GM12865 (cell line): ENCODE data around the gene SUN1.

ENCODE experiments used
- DNase-seq: peaks from one replicate; pipeline ENCODE4 v3.0.0; 2010; ENCODE audit warnings: low read depth
- H3K4me3 ChIP-seq: 2 replicates; pipeline ENCODE4 v1.5.1; 2011; ENCODE audit warnings: mild to moderate bottlenecking, low read depth, low read length, control low read depth
- CTCF ChIP-seq: IDR thresholded peaks from 2 replicates; pipeline ENCODE4 v1.5.1; 2011; ENCODE audit warnings: low read length, control low read depth, low read depth, inconsistent platforms; ENCODE audit not compliant: insufficient read depth; ENCODE audit errors: missing control alignments

Gene SUN1

GRCh38 chr7:831596-832166 is 595 bp upstream of the SUN1 start:
- no peak for TF ChIP-seq CTCF
- H3K4me3 ChIP-seq, result peak overlapping the region; percentile 45
- DNase-seq, result peak; percentile 88

GRCh38 chr7:832968-833424 is 720 bp downstream of the SUN1 start:
- H3K4me3 ChIP-seq, result peak overlapping the region; percentile 45
- no peak for TF ChIP-seq CTCF
- no peak for DNase-seq

GRCh38 chr7:833601-834258 is 1.5 kb downstream of the SUN1 start:
- DNase-seq, result peak; percentile 48
- no peak for TF ChIP-seq CTCF
- H3K4me3 ChIP-seq, result no peak overlapping the region

- DNase-seq, result no peak
- no peak overlapping the region for H3K4me3 ChIP-seq
- no peak for TF ChIP-seq CTCF
These were observed 2.0 kb downstream of the SUN1 start for GRCh38 chr7:834277-834676.

- H3K4me3 ChIP-seq, result no peak overlapping the region
- DNase-seq, result no peak
- TF ChIP-seq CTCF, result no peak
These were observed 2.7 kb downstream of the SUN1 start for GRCh38 chr7:835021-835420.

- peak overlapping the region; percentile 13; the same call in 1 of the 2 replicates for H3K4me3 ChIP-seq
- peak; percentile 60 for DNase-seq
- TF ChIP-seq CTCF, result no peak
These were observed 3.5 kb downstream of the SUN1 start for GRCh38 chr7:835485-836401.
